Endothelial cell of umbilical vein (primary cell): Measurements from ENCODE around the gene ANKLE2.
A peak's percentile ranks its signal among the peaks of the same experiment; 100 is the strongest.

Experiments used
- EZH2 ChIP-seq: IDR thresholded peaks from 2 replicates; pipeline ENCODE4 v1.6.1; 2012; ENCODE audit warnings: borderline replicate concordance, low read depth, mild to moderate bottlenecking, moderate library complexity, low read length, inconsistent platforms; ENCODE audit not compliant: severe bottlenecking
- GATA2 ChIP-seq: IDR thresholded peaks from 2 replicates; pipeline ENCODE4 v1.7.0; 2011; ENCODE audit warnings: low read depth, mild to moderate bottlenecking, moderate library complexity, mixed read lengths, low read length; ENCODE audit not compliant: insufficient read length, insufficient read depth
- JUN ChIP-seq: IDR thresholded peaks from 2 replicates; pipeline ENCODE4 v1.6.1; 2011; ENCODE audit warnings: borderline replicate concordance, low read depth; ENCODE audit not compliant: insufficient read length, insufficient read depth
- MYC ChIP-seq: IDR thresholded peaks from one replicate; pipeline ENCODE4 v1.6.1; 2011; ENCODE audit warnings: mild to moderate bottlenecking, low read depth, low read length
- POLR2A ChIP-seq: IDR thresholded peaks from 2 replicates; pipeline ENCODE4 v1.6.1; 2012; ENCODE audit warnings: low read depth, mild to moderate bottlenecking, control low read depth, low read length
- POLR2AphosphoS5 ChIP-seq: IDR thresholded peaks from 2 replicates; pipeline ENCODE4 v1.6.1; 2012; ENCODE audit warnings: low read depth, mild to moderate bottlenecking, control low read depth, low read length, moderate library complexity; ENCODE audit not compliant: insufficient read depth
- TF ChIP-seq, protein P1 (sequence below), 2 donors: IDR thresholded peaks; 1 replicate in 1 of 2; 2 replicates in 1 of 2; pipeline ENCODE4 v1.5.1; 2011; ENCODE audit warnings: low read length in 2 of 2, mild to moderate bottlenecking in 2 of 2, moderate library complexity in 2 of 2, control low read depth in 1 of 2, inconsistent platforms in 1 of 2, low read depth in 1 of 2; ENCODE audit not compliant: insufficient read depth in 1 of 2; ENCODE audit errors: extremely low read depth in 1 of 2
- TF ChIP-seq, protein P2 (sequence below): IDR thresholded peaks from 2 replicates; pipeline ENCODE4 v1.6.1; 2011; ENCODE audit not compliant: insufficient read depth, insufficient read length

DNA sequence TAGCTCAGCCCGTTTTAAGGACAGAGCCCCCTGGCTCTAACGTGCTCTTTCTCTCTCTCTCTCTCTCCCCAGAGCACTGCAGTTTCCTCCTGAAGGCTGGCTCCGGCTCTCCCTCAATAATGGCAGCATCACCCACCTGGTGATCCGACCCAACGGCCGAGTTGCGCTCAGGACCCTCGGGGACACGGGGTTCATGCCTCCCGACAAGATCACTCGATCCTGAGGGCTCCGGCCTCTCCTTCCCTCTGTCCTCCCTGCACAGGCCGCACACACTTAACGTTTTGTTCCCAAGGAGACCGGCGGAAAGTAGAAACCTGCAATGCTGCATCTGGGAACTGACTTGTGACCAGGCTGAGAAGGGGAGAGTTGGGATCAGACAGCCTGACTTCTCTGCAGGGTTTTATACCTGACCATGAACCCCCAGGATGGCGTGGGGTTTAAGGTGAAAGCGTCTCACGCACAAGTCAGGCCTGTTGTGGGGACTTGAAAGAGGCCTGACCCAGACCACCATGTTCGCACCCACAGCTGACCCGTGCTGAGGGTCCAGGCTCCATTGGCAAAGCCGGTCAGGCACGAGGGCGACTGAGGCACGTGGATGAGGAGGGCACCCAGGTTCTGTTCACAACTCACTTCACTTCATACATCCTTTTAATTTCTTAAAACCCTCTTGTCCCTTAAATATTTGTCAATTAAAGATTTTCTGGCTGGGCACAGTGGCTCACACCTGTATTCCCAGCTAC is 40.9 kb downstream of the ANKLE2 start:
- TF ChIP-seq, protein P1, sequence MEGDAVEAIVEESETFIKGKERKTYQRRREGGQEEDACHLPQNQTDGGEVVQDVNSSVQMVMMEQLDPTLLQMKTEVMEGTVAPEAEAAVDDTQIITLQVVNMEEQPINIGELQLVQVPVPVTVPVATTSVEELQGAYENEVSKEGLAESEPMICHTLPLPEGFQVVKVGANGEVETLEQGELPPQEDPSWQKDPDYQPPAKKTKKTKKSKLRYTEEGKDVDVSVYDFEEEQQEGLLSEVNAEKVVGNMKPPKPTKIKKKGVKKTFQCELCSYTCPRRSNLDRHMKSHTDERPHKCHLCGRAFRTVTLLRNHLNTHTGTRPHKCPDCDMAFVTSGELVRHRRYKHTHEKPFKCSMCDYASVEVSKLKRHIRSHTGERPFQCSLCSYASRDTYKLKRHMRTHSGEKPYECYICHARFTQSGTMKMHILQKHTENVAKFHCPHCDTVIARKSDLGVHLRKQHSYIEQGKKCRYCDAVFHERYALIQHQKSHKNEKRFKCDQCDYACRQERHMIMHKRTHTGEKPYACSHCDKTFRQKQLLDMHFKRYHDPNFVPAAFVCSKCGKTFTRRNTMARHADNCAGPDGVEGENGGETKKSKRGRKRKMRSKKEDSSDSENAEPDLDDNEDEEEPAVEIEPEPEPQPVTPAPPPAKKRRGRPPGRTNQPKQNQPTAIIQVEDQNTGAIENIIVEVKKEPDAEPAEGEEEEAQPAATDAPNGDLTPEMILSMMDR (IDR thresholded peaks at IDR 0.05; ENCODE audit: extremely low read depth in 1 of 2, insufficient read depth in 1 of 2, low read depth in 1 of 2, low read length in 2 of 2): no peak
- no peak for TF ChIP-seq EZH2
- TF ChIP-seq, protein P2, sequence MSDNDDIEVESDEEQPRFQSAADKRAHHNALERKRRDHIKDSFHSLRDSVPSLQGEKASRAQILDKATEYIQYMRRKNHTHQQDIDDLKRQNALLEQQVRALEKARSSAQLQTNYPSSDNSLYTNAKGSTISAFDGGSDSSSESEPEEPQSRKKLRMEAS: no peak
- peak; percentile 5 for TF ChIP-seq POLR2A
- no peak for TF ChIP-seq POLR2AphosphoS5
- TF ChIP-seq JUN: no peak
- TF ChIP-seq GATA2: no peak
- TF ChIP-seq MYC: no peak
